Neutrophil (primary cell): ENCODE results near the gene SNTB2.

Experiments
- H3K27ac ChIP-seq: fragments of 200-600 bp; sonication (generic); 2 replicates; pipeline ENCODE4 v1.5.1; 2016; ENCODE audit warnings: mild to moderate bottlenecking, moderate library complexity
- H3K27me3 ChIP-seq: fragments of 200-600 bp; sonication (generic); 2 replicates; pipeline ENCODE4 v1.6.0; 2016; ENCODE audit warnings: mild to moderate bottlenecking
- H3K36me3 ChIP-seq: fragments of 200-600 bp; sonication (generic); 2 replicates; pipeline ENCODE4 v1.5.1; 2017
- H3K4me1 ChIP-seq, 2 experiments: fragments of 200-600 bp in 1 of 2; sonication (generic) in 1 of 2; 1 replicate in 1 of 2; 2 replicates in 1 of 2; pipeline versions ENCODE4 v1.5.1 to v1.6.1; 2013 to 2016; ENCODE audit warnings: low read depth in 1 of 2, low read length in 1 of 2, mild to moderate bottlenecking in 1 of 2, moderate library complexity in 1 of 2; ENCODE audit not compliant: control insufficient read depth in 1 of 2, insufficient read depth in 1 of 2
- H3K4me3 ChIP-seq, 2 experiments: fragments of 200-600 bp in 1 of 2; sonication (generic) in 1 of 2; 1 replicate in 1 of 2; 2 replicates in 1 of 2; pipeline ENCODE4 v1.5.1; 2013 to 2016; ENCODE audit warnings: low read depth in 1 of 2, low read length in 1 of 2, mild to moderate bottlenecking in 1 of 2, moderate library complexity in 1 of 2
- H3K9me3 ChIP-seq: fragments of 200-600 bp; sonication (generic); 2 replicates; pipeline ENCODE4 v1.5.1; 2016
- TF ChIP-seq, protein P1 (sequence below): fragments of 200-600 bp; sonication (generic); IDR thresholded peaks from 2 replicates; pipeline ENCODE4 v1.5.1; 2016; ENCODE audit warnings: antibody characterized with exemption

Gene SNTB2

DNA sequence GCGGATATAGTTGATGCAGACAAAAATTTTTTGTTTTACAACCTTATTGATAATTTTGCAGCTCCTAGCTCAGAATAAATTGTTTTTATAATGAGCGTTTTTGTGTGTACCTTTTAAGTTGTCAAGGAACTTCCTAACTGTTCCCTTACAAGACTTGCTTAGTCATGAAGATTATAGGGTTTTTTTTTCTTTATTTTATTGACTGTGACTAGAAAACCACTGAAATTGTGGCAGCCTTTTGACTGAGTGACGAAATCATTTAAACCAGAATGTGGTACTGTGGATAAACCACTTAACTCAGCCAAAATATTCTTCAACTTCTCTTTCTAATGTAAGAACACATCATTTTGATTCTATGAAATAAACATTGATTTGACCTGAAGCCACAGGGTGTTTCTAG, 83.4 kb downstream of the SNTB2 start:
- peaks cover 33% of the 10 kb centered on the region for H3K36me3 ChIP-seq
- no peaks in the 10 kb centered on the region for H3K4me1 ChIP-seq
- H3K27ac ChIP-seq = no peak overlapping the region
- H3K27me3 ChIP-seq = no peaks in the 10 kb centered on the region
- no peaks in the 10 kb centered on the region for H3K9me3 ChIP-seq
- TF ChIP-seq, protein P1, sequence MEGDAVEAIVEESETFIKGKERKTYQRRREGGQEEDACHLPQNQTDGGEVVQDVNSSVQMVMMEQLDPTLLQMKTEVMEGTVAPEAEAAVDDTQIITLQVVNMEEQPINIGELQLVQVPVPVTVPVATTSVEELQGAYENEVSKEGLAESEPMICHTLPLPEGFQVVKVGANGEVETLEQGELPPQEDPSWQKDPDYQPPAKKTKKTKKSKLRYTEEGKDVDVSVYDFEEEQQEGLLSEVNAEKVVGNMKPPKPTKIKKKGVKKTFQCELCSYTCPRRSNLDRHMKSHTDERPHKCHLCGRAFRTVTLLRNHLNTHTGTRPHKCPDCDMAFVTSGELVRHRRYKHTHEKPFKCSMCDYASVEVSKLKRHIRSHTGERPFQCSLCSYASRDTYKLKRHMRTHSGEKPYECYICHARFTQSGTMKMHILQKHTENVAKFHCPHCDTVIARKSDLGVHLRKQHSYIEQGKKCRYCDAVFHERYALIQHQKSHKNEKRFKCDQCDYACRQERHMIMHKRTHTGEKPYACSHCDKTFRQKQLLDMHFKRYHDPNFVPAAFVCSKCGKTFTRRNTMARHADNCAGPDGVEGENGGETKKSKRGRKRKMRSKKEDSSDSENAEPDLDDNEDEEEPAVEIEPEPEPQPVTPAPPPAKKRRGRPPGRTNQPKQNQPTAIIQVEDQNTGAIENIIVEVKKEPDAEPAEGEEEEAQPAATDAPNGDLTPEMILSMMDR = no peak
- H3K4me3 ChIP-seq = no peak overlapping the region

- Histone ChIP-seq H3K4me1 (no peaks in the 10 kb centered on the region), H3K27ac (no peak overlapping the region), H3K27me3 (no peaks in the 10 kb centered on the region), H3K9me3 (no peaks in the 10 kb centered on the region), H3K36me3 (peaks cover 33% of the 10 kb centered on the region), H3K4me3 (no peak overlapping the region)
- TF ChIP-seq, protein P1 = no peak
Observed at GRCh38 chr16:69270831-69271230, 83.9 kb downstream of the SNTB2 start.

- Histone ChIP-seq H3K27ac (no peak overlapping the region), H3K9me3 (no peaks in the 10 kb centered on the region), H3K27me3 (no peaks in the 10 kb centered on the region), H3K4me3 (no peak overlapping the region), H3K36me3 (peaks cover 28% of the 10 kb centered on the region), H3K4me1 (no peaks in the 10 kb centered on the region)
- TF ChIP-seq, protein P1 = no peak
Observed at GRCh38 chr16:69273009-69273408, 86.0 kb downstream of the SNTB2 start.

GRCh38 chr16:69274699-69275235, 87.8 kb downstream of the SNTB2 start:
- no peak overlapping the region for H3K27ac ChIP-seq
- no peak overlapping the region for H3K4me3 ChIP-seq
- no peaks in the 10 kb centered on the region for H3K9me3 ChIP-seq
- peaks cover 27% of the 10 kb centered on the region for H3K36me3 ChIP-seq
- TF ChIP-seq, protein P1 = no peak
- no peaks in the 10 kb centered on the region for H3K27me3 ChIP-seq
- no peaks in the 10 kb centered on the region for H3K4me1 ChIP-seq

DNA sequence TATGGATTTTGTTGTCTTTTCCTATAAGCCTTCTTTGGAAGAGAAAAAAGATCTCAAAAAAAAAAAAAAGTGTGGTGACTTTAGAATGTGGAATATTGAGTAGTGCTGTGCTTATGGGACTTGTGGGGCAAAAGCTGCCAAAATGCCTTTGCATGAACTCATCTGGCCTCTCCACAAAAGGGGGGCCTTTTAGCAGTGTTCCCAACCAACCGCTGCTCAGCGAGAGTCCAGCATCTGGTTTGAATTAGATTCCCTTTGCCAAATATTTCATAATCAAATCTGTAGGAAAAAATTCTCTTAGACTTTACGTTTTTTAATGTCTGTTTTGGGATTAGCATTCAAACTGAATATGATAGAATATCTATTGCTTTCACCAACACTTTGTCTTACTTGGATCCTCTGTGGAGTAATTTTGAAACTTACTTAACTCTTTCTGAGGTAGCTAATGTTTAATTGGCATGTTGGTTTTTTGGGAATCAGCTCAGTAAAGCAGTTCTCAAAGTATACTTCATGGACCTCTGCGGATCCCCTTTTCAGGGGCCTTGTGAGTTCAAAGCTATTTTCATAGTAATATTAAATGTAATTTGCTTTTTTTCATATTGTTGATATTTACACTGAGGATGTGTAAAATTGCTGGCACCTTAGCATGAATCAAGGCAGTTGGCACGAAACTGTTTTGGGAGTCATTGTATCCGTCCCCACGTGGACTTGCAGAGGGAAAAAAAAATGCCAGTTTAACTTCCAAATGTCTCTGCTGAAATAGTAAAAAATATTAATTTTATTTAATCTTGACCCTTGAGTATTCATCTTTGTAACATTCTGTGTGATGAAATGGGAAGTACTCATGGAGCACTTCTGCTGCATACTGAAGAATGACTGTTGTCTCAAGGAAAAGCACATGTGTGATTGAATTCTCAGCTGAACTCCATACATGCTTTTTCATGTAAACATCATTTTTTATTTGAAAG, 89.5 kb downstream of the SNTB2 start:
- no peaks in the 10 kb centered on the region for H3K4me1 ChIP-seq
- peaks cover 10% of the 10 kb centered on the region for H3K36me3 ChIP-seq
- H3K27me3 ChIP-seq = no peaks in the 10 kb centered on the region
- H3K4me3 ChIP-seq = no peak overlapping the region
- TF ChIP-seq, protein P1 = no peak
- H3K9me3 ChIP-seq = no peaks in the 10 kb centered on the region
- H3K27ac ChIP-seq = no peak overlapping the region
